ENCODE results near the gene CIAO1. TPM values are rescaled to one million over a fixed set of nuclear protein-coding genes. Genes with fewer than 3 reads are reported as not detected.

CIAO1 gene
- total RNA-seq, 2 donors from 2014 or later, result 108 to 135 TPM

- WGBS, result 94% methylated on average over 4 of the region's 4 CpGs
- no peak for TF ChIP-seq POLR2AphosphoS5 (IDR thresholded peaks at IDR 0.05)
- TF ChIP-seq CTCF (IDR thresholded peaks at IDR 0.05), result no peak
- TF ChIP-seq POLR2A (IDR thresholded peaks at IDR 0.05), result no peak
- H3K4me1 ChIP-seq (replicated peaks), result peaks cover 3% of the 10 kb centered on the region
- intact Hi-C loops (cut with DNase I), result no loop called here
- H3K9me3 ChIP-seq, result no peaks in the 10 kb centered on the region
- no peaks in the 10 kb centered on the region for H3K36me3 ChIP-seq
- H3K27ac ChIP-seq, result no peak overlapping the region
- no peak for DNase-seq (ENCODE audit: low spot score)
- no peak overlapping the region for H3K4me3 ChIP-seq
- H3K27me3 ChIP-seq (replicated peaks; ENCODE audit: insufficient read depth), result no peaks in the 10 kb centered on the region
These were observed 51.6 kb downstream of the CIAO1 start for GRCh38 chr2:96317584-96317997.

- DNase-seq (ENCODE audit: low spot score), result no peak
- 77% methylated on average over 4 of the region's 4 CpGs for WGBS
- H3K9me3 ChIP-seq, result no peaks in the 10 kb centered on the region
- intact Hi-C loops (cut with DNase I), result no loop called here
- no peak overlapping the region for H3K27ac ChIP-seq
- peaks cover 3% of the 10 kb centered on the region for H3K4me1 ChIP-seq (replicated peaks)
- no peaks in the 10 kb centered on the region for H3K36me3 ChIP-seq
- H3K4me3 ChIP-seq, result no peak overlapping the region
- TF ChIP-seq POLR2AphosphoS5 (IDR thresholded peaks at IDR 0.05) (no peak), CTCF (IDR thresholded peaks at IDR 0.05) (no peak), POLR2A (IDR thresholded peaks at IDR 0.05) (no peak)
- H3K27me3 ChIP-seq (replicated peaks; ENCODE audit: insufficient read depth), result no peaks in the 10 kb centered on the region
These were observed 52.7 kb downstream of the CIAO1 start for GRCh38 chr2:96318723-96319122.

- H3K27me3 ChIP-seq (replicated peaks; ENCODE audit: insufficient read depth), result no peaks in the 10 kb centered on the region
These were observed 53.4 kb downstream of the CIAO1 start for GRCh38 chr2:96319396-96319795.

GRCh38 chr2:96320326-96320725 is 54.3 kb downstream of the CIAO1 start:
- no peaks in the 10 kb centered on the region for H3K9me3 ChIP-seq
- H3K4me1 ChIP-seq (replicated peaks), result peaks cover 3% of the 10 kb centered on the region
- no peak overlapping the region for H3K4me3 ChIP-seq
- H3K36me3 ChIP-seq, result no peaks in the 10 kb centered on the region
- no peak for TF ChIP-seq POLR2AphosphoS5 (IDR thresholded peaks at IDR 0.05)
- no peak for TF ChIP-seq CTCF (IDR thresholded peaks at IDR 0.05)
- no peak for TF ChIP-seq POLR2A (IDR thresholded peaks at IDR 0.05)
- H3K27me3 ChIP-seq (replicated peaks; ENCODE audit: insufficient read depth), result no peaks in the 10 kb centered on the region
- H3K27ac ChIP-seq, result no peak overlapping the region
- DNase-seq (ENCODE audit: low spot score), result no peak
- WGBS, result 85% methylated on average over 3 of the region's 3 CpGs
- intact Hi-C loops (cut with DNase I), result no loop called here

More at GRCh38 chr2:96319396-96319795, 53.4 kb downstream of the CIAO1 start:
- WGBS, result 89% methylated on average over 1 of the region's 1 CpG
- TF ChIP-seq CTCF (IDR thresholded peaks at IDR 0.05), result no peak
- TF ChIP-seq POLR2AphosphoS5 (IDR thresholded peaks at IDR 0.05), result no peak
- TF ChIP-seq POLR2A (IDR thresholded peaks at IDR 0.05), result no peak
- Histone ChIP-seq H3K9me3 (no peaks in the 10 kb centered on the region), H3K4me1 (replicated peaks) (peaks cover 3% of the 10 kb centered on the region), H3K4me3 (no peak overlapping the region), H3K36me3 (no peaks in the 10 kb centered on the region), H3K27ac (no peak overlapping the region)
- intact Hi-C loops (cut with DNase I), result no loop called here
- no peak for DNase-seq (ENCODE audit: low spot score)

- H3K27me3 ChIP-seq (replicated peaks; ENCODE audit: insufficient read depth), result no peaks in the 10 kb centered on the region
- DNase-seq (ENCODE audit: low spot score), result no peak
- no peaks in the 10 kb centered on the region for H3K36me3 ChIP-seq
- no peak for TF ChIP-seq POLR2AphosphoS5 (IDR thresholded peaks at IDR 0.05)
- no peak for TF ChIP-seq CTCF (IDR thresholded peaks at IDR 0.05)
- no peak for TF ChIP-seq POLR2A (IDR thresholded peaks at IDR 0.05)
- WGBS, result 9% methylated on average over 41 of the region's 41 CpGs
- H3K27ac ChIP-seq, result peak overlapping the region; percentile 3 to 30
- peaks cover 3% of the 10 kb centered on the region for H3K4me1 ChIP-seq (replicated peaks)
- H3K4me3 ChIP-seq, result peak overlapping the region; percentile 38
- no peaks in the 10 kb centered on the region for H3K9me3 ChIP-seq
- intact Hi-C loops (cut with DNase I), result no loop called here
These were observed 55.0 kb downstream of the CIAO1 start for GRCh38 chr2:96320728-96321622.

Measured in prostate gland (tissue), 2 donors.